Ovary (tissue), 3 donors: ENCODE data around the gene RPS10.

Source experiments
- EP300 ChIP-seq: sonication (generic); formaldehyde crosslinking; IDR thresholded peaks from one replicate; pipeline ENCODE4 v1.6.1; 2017; ENCODE audit warnings: antibody characterized with exemption
- TF ChIP-seq, protein P1 (sequence below), 3 donors: fragments of 450-650 bp in 2 of 3; fragments of 200-600 bp in 1 of 3; IDR thresholded peaks; one replicate each; pipeline versions ENCODE4 v1.5.1 to v1.8.0; 2016 to 2022; ENCODE audit warnings: antibody characterized with exemption in 3 of 3, mild to moderate bottlenecking in 1 of 3
- donor health status: DM: no; HTN: no; CAD: no.

- TF ChIP-seq EP300 = no peak
- TF ChIP-seq, protein P1, sequence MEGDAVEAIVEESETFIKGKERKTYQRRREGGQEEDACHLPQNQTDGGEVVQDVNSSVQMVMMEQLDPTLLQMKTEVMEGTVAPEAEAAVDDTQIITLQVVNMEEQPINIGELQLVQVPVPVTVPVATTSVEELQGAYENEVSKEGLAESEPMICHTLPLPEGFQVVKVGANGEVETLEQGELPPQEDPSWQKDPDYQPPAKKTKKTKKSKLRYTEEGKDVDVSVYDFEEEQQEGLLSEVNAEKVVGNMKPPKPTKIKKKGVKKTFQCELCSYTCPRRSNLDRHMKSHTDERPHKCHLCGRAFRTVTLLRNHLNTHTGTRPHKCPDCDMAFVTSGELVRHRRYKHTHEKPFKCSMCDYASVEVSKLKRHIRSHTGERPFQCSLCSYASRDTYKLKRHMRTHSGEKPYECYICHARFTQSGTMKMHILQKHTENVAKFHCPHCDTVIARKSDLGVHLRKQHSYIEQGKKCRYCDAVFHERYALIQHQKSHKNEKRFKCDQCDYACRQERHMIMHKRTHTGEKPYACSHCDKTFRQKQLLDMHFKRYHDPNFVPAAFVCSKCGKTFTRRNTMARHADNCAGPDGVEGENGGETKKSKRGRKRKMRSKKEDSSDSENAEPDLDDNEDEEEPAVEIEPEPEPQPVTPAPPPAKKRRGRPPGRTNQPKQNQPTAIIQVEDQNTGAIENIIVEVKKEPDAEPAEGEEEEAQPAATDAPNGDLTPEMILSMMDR (IDR thresholded peaks at IDR 0.05) = no peak
Observed at GRCh38 chr6:34451192-34451591, 25.3 kb upstream of the RPS10 start.
